Glomerular endothelial cell (primary cell): ENCODE data around the gene TAS2R46. TPM values are rescaled to one million over a fixed set of nuclear protein-coding genes. Genes with fewer than 3 reads are reported as not detected.
"Not testable (repeated sequence)": the region's sequence is repeated elsewhere in the genome, so short reads cannot be mapped to it uniquely, and the experiment has no call there.

Experiments used
- DNase-seq: peaks from one replicate; pipeline ENCODE4 v3.0.0-alpha.2; 2011; ENCODE audit warnings: low read depth, low spot score; ENCODE audit errors: extremely low read depth
- total RNA-seq: library from RNA; depleted of rRNA; stranded (reverse); fragments of >200 nt; gene quantifications from 2 replicates; pipeline ENCODE4 v1.2.3, GENCODE V29; 2015

Gene TAS2R46
- total RNA-seq, 1 donor from 2014 or later, result 1.6 TPM

DNA sequence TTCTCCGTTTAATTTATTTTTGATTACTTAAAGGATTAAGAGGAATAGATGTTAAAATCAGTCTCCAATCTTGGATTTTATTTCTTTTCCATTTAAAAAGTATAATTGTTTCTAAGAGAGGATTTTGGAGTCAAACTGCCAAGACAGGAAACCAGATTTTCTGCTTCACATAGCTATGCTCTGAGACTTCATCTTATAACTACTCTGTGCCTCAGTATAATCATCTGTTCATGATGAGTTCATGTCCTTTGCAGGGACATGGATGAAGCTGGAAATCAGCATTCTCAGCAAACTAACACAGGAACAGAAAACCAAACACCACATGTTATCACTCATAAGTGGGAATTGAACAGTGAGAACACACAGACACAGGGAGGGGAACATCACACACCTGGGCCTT, 21.9 kb downstream of the TAS2R46 start:
- no peak for DNase-seq

DNA sequence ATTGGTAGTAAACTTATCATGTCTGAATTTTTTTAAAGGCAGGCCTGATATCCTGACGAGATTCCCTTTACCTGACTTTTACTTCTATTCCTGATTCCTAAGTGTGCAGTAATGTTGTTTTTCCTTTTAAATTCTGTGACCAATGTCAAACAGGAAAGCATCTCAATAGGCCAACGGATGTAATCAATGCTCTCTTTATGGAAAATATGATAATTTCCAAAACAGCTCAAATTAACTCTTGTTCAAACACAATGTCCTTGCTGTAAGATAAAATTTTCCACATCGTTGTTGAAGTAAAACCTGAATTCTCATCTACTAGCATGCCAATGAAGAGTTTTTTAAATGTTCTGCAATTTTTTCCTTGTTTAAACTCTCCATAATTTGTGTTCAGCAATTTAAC, 22.9 kb downstream of the TAS2R46 start:
- no peak for DNase-seq

DNA sequence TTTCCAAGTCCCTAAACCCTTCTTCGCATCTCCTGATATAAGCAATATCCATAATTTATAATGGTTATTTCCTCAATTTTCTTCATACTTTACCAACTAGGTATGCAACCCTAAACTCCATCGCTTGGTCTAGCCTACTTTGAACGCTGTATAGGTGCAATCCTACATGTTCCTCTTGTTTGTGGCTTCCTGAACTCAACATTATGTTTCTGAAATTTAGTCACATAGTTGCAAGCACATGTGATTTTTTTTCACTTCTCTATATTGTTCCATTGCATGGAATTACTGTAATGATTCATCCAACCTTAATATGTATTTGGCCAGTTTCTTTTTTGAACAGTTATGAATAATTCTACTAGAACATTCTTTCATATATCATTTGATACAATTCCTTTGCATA, 28.1 kb downstream of the TAS2R46 start:
- DNase-seq, result not testable (repeated sequence)

DNA sequence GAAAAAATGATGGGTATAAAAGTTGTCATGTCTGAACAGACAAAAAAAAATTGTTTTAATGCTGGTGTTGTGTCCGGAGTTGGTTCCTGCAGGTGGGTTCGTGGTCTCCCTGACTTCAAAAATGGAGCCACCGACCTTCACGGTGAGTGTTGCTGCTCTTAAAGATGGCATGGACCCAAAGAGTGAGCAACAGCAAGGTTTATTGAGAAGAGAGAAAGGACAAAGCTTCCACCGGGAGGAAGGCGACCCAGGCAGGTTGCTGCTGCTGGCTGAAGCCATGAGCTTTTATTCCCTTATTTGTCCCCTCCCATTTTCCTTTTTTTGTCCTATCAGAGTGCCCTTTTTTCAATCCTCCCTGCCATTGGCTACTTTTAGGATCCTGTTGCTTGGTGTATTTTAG, 30.8 kb downstream of the TAS2R46 start, which contains the start of gene TAS2R31:
Gene TAS2R31 (minus strand): TSS at position 101 of the 400 bp plus-strand sequence. CDS start 72 bp downstream, at position 29.
- no peak for DNase-seq

DNA sequence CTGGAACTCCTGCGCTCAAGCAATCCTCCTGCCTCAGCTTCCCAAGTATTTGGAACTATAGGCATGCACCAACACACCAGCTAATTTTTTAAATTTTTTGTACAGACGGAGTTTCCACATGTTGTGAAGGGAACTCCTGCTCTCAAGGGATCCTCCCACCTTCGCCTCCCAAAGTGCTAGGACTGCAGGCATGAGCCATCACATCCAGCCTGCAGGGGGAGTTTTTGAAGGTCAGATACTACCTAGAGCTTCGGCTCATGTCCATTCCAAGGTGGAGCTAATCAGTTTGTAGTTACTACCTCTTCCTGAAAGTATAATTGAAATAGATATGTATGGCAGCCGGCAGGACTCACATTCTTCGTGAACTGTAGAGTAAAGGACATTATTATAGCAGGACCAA, 36.0 kb downstream of the TAS2R46 start:
- DNase-seq, result no peak

DNA sequence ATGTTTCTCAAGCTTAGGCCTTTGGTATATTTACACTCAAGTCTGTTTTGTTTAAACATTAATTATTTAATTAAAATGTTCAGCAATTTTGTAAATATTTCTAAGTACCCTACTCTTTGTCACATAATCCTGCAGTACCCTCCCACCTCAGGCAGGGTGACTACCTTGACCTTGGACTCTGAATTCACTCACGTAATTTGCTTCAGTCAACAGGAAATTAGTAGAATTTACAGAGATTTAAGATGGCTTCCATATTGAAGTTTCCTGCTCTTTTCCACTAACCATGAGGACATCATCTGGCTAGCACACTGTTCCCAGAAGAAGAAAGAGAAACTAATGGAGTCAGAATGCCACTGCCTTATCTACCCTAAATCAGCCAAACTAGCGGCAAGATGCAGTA, 38.7 kb downstream of the TAS2R46 start:
- DNase-seq, result no peak

DNA sequence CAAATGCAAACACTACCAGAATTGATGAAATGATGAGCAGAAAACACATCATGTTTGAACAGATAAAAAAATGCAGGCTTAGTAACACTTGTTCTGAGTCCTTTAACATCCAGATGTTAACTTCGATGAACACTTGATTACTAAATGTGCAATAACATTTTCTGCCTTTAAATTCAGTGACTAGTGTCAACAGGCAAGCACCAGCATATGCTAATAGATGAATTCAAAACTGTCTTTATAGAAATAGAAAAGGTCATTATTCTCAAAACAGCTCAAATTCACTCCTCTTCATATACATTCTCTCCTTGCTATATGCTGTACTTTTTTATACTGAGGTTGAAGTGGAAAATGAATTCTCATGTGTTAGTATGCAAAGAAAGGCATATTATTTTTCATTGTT, 39.6 kb downstream of the TAS2R46 start, which contains the start of gene TAS2R19:
Gene TAS2R19 (minus strand): TSS at position 101 of the 400 bp plus-strand sequence. CDS start 49 bp downstream, at position 52.
- no peak for DNase-seq

DNA sequence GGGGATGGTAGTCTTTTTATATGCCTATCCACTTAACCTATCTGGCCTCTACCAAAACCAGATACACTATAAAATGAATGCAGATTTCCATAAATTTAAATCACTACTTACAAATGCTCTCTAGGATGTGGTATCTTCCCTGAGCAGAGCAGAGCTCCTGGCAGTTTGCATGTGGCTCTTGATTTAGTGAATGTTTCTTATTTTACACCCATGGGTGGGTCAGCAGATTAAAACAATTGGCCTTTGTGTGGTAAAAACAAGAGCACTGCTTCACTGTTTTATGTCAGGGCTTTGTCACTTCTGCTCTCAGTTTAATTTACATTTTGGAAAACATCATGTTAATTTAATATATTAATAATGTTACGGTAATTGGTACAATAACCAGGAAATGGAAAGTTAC, 45.2 kb downstream of the TAS2R46 start:
- no peak for DNase-seq

DNA sequence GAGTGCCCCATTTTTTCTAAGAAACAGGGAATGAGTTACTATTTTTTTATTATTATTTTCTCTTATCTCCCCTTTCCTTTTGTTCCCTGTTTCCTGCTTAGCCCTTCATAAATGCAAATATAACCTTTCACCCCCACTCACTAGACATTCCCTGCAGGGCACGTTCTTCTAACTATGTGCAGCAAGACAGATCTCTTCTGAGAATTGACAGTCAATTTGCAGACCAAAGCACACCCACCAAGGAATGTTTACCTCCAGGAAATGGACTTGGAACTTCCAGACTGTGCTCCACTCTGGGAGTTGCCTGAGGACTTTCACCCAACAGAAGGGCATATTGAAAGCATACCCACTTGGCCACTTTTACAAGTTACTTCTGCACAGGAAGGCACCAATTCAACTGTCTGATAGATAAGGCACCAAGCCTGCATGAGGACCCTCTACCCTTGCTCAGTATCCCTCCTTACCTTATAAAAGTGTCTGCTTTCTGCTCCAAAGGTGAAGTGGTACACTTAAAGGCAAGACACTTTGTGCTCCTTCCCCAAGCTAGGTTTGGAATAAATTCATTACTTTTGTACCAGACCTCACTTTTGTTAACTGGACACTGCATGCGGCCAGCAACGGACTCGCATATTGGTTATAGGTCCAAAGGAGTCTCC, 46.2 kb downstream of the TAS2R46 start:
- DNase-seq, result peak; percentile 4

DNA sequence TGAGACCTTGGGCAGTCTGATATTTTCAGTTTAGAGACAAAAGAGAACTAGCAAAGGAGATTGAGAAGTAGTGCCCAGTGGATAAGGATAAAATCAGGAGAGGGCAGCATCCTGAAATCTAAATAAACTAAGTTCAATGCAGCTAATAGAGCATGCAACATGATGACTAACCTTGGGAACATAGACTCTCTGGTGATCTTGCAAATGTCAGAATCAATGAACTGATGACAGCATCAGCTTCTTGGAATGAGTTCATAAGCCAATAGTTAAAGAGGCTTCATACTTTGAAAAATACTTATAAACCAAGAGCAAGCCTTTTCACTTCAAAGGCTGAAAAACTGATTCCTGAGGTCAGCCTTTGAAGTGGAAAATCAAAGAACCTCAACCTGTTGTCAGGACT, 47.9 kb downstream of the TAS2R46 start:
- no peak for DNase-seq

Other genes starting within 250 kb of the TAS2R46 start
- gene TAS2R10, start 235.9 kb downstream of the TAS2R46 start, total RNA-seq, result 0.15 and 1.1 TPM in 2 replicates
- gene PRR4, start 212.8 kb downstream of the TAS2R46 start, total RNA-seq, result 5.0 TPM in 1 of 2 replicates, not detected in the other
- gene PRH1, start 178.0 kb downstream of the TAS2R46 start, total RNA-seq, result 2.1 and 25.2 TPM in 2 replicates
- gene TAS2R13, start 152.7 kb downstream of the TAS2R46 start, total RNA-seq, result 2.7 TPM in 1 of 2 replicates, not detected in the other
- gene PRH2, start 133.1 kb downstream of the TAS2R46 start, total RNA-seq, result not detected in 2 replicates
- 1.6 and 5.5 TPM in 2 replicates for gene TAS2R14, start 123.0 kb downstream of the TAS2R46 start, total RNA-seq
- 0.15 and 2.0 TPM in 2 replicates for gene TAS2R50, start 75.4 kb downstream of the TAS2R46 start, total RNA-seq
- gene TAS2R20, start 64.0 kb downstream of the TAS2R46 start, total RNA-seq, result 0.34 and 1.8 TPM in 2 replicates
- 1.0 and 6.9 TPM in 2 replicates for gene TAS2R19, start 39.7 kb downstream of the TAS2R46 start, total RNA-seq
- gene TAS2R31, start 30.9 kb downstream of the TAS2R46 start, total RNA-seq, result 0.44 and 2.9 TPM in 2 replicates
- gene TAS2R43, start 30.0 kb upstream of the TAS2R46 start, total RNA-seq, result 1.3 TPM in 1 of 2 replicates, not detected in the other
- 0.73 and 3.5 TPM in 2 replicates for gene TAS2R30, start 72.3 kb upstream of the TAS2R46 start, total RNA-seq
- gene SMIM10L1, start 108.9 kb upstream of the TAS2R46 start, total RNA-seq, result 5.8 and 9.7 TPM in 2 replicates
- gene TAS2R42, start 124.6 kb upstream of the TAS2R46 start, total RNA-seq, result not detected in 2 replicates
- not detected in 2 replicates for gene PRB3, start 207.4 kb upstream of the TAS2R46 start, total RNA-seq
- not detected in 2 replicates for gene PRB4, start 248.1 kb upstream of the TAS2R46 start, total RNA-seq